HG03378 (cell line): ENCODE results near the gene SLC5A6.
A peak's percentile ranks its signal among the peaks of the same experiment; 100 is the strongest.

ENCODE experiments used
- ATAC-seq: cut with Tn5 transposase; IDR thresholded peaks from one replicate; pipeline ENCODE4 v1.9.1; 2021; ENCODE audit warnings: mild to moderate bottlenecking, moderate library complexity; ENCODE audit not compliant: unreplicated experiment

The SLC5A6 gene

GRCh38 chr2:27211943-27212625 lies at the start of gene SLC5A6, which contains the start of gene ATRAID:
TSS of gene SLC5A6 (minus strand) at chr2:27212268. CDS start at chr2:27207650, 4,618 bp downstream.
TSS of gene ATRAID (plus strand) at chr2:27212041. CDS start at chr2:27212369, 328 bp downstream.
- peak; percentile 55 for ATAC-seq

- ATAC-seq = no peak
Observed at GRCh38 chr2:27261241-27261925, 49.3 kb upstream of the SLC5A6 start.

GRCh38 chr2:27258051-27258450 lies 46.0 kb upstream of the SLC5A6 start:
- ATAC-seq = no peak

GRCh38 chr2:27256855-27257454 lies 44.9 kb upstream of the SLC5A6 start:
- no peak for ATAC-seq

GRCh38 chr2:27255660-27256059 lies 43.6 kb upstream of the SLC5A6 start:
- no peak for ATAC-seq

- no peak for ATAC-seq
Observed at GRCh38 chr2:27255187-27255586, 43.1 kb upstream of the SLC5A6 start.

GRCh38 chr2:27251766-27252165 lies 39.7 kb upstream of the SLC5A6 start:
- ATAC-seq = no peak

GRCh38 chr2:27250652-27251379 lies 38.7 kb upstream of the SLC5A6 start:
- ATAC-seq = no peak

GRCh38 chr2:27249891-27250651 lies 38.0 kb upstream of the SLC5A6 start:
- ATAC-seq = no peak

- ATAC-seq = no peak
Observed at GRCh38 chr2:27249159-27249890, 37.3 kb upstream of the SLC5A6 start.

- ATAC-seq = no peak
Observed at GRCh38 chr2:27247893-27248292, 35.8 kb upstream of the SLC5A6 start.

- no peak for ATAC-seq
Observed at GRCh38 chr2:27245626-27246025, 33.6 kb upstream of the SLC5A6 start.

GRCh38 chr2:27245116-27245515 lies 33.0 kb upstream of the SLC5A6 start:
- ATAC-seq = no peak

GRCh38 chr2:27243391-27244130 lies 31.5 kb upstream of the SLC5A6 start:
- ATAC-seq = no peak

GRCh38 chr2:27242614-27242951 lies 30.5 kb upstream of the SLC5A6 start:
- no peak for ATAC-seq

- no peak for ATAC-seq
Observed at GRCh38 chr2:27241761-27242613, 29.9 kb upstream of the SLC5A6 start.

GRCh38 chr2:27240406-27240805 lies 28.3 kb upstream of the SLC5A6 start:
- ATAC-seq = no peak

GRCh38 chr2:27238976-27239375 lies 26.9 kb upstream of the SLC5A6 start:
- ATAC-seq = no peak
